ENCODE measurements around the gene AZU1.
"Not testable (repeated sequence)": the region's sequence is repeated elsewhere in the genome, so short reads cannot be mapped to it uniquely, and the experiment has no call there.

The AZU1 gene

GRCh38 chr19:810883-811489 lies 16.7 kb upstream of the AZU1 start:
- no peak for DNase-seq (ENCODE audit: low spot score)

DNA sequence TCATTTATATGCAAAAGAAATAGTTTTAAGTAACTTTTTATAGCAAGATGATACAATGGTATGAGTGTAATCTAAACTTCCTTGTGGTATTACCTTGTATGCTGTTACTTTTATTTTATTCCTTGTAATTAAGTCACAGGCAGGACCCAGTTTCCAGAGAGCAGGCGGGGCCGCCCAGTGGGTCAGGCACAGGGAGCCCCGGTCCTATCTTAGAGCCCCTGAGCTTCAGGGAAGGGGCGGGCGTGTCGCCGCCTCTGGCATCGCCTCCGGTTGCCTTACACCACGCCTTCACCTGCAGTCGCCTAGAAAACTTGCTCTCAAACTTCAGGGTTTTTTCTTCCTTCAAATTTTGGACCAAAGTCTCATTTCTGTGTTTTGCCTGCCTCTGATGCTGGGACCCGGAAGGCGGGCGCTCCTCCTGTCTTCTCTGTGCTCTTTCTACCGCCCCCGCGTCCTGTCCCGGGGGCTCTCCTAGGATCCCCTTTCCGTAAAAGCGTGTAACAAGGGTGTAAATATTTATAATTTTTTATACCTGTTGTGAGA lies 16.1 kb upstream of the AZU1 start:
- no peak for DNase-seq (ENCODE audit: low spot score)

DNA sequence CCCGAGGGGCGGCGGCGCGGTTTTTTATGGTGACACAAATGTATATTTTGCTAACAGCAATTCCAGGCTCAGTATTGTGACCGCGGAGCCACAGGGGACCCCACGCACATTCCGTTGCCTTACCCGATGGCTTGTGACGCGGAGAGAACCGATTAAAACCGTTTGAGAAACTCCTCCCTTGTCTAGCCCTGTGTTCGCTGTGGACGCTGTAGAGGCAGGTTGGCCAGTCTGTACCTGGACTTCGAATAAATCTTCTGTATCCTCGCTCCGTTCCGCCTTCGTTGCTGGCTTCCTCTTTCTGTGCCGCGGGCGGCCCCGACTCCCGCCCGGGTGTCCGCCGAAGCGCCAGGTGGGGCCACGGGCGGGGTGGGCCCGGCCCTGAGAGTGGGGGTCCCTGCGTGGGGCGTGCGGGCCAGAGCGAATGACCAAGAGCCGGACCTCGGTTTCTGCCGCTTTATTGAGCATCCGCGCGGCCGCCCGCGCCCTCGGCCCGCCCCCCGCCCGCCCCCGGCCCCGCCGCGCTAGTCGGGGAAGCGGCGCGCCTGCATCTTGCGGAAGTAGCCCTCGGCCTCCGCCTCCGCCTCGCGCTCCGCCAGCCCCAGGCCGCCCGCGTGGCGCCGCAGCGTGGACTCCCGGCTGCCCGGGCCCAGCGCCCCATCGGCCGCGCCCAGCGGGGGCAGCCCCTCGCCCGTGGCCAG lies 15.4 kb upstream of the AZU1 start:
- DNase-seq (ENCODE audit: low spot score), result no peak

GRCh38 chr19:812747-813218 lies 14.9 kb upstream of the AZU1 start:
- DNase-seq (ENCODE audit: low spot score), result no peak

- no peak for DNase-seq (ENCODE audit: low spot score)
Observed at GRCh38 chr19:813219-814151, 14.2 kb upstream of the AZU1 start.

DNA sequence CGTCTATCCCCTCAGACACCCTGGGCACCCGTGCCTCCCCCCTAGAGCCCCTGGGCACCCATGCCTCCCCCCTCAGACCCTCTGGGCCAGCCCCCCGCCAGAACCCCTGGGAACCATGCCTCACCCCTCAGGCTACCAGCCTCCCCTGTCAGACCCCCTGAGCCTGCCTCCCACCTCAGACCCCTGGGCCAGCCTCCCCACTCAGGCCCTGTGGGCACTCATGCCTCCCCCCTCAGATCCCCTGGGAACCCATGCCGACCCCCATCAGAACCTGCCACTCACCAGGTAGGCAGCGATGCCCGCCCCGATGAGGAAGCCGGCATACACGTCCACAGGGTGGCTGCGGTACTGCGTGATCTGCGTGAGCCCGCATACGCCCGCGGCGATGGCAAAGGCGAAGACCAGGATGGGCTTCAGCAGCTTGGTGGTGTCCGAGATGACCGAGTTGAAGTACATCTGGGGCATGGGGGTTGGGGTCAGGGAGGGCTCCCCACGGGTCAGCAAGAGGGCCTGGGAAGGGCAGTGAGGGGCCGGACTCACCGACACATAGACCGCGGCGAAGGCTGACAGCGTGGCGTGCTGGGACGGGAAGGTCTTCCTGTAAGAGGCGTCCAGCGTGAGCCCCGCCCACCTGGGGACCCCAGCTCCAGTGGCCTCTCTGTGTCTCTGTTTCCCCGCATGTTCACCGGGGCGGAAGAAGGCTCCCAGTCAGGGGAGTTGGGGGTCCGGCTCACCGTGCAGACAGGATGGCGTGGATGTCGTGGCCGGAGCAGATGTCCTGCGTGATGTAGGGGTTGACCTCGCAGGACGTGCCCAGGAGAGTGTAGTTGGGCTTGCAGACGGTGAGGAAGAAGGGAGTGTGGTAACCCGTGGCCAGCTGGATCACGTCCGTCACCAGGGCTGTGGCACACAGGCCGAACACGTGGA lies 13.2 kb upstream of the AZU1 start:
- DNase-seq (ENCODE audit: low spot score), result no peak

GRCh38 chr19:815079-815774 lies 12.4 kb upstream of the AZU1 start:
- DNase-seq (ENCODE audit: low spot score), result no peak

DNA sequence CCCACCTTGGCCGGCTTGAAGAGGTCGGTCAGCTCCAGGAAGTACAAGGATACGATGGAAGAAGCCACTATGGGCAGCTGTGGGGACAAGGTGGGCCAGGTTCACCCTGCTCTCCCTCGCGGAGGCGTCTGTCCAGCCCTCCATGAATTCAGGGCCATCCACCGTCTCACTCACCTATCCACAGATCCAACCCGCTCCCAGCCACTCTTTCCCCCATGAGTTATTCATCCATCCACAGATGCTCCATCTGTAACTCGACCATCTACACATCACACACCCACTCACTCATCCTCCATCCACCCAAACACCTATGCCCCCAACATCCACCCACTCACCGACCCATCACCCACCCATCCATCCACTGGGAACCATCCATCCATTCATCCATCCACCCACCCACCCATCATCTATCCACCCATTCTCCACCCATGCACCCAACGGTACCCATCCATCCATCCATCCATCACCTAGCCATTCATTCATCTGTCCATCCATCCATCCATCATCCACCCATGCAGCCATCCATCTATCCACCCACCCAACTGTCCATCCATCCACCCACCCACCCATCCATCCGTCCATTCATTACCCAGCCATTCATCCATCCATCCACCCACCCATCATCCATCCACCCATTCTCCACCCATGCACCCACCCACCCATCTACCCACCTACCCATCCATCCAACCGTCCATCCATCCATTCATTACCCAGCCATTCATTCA lies 11.7 kb upstream of the AZU1 start:
- DNase-seq (ENCODE audit: low spot score), result no peak

DNA sequence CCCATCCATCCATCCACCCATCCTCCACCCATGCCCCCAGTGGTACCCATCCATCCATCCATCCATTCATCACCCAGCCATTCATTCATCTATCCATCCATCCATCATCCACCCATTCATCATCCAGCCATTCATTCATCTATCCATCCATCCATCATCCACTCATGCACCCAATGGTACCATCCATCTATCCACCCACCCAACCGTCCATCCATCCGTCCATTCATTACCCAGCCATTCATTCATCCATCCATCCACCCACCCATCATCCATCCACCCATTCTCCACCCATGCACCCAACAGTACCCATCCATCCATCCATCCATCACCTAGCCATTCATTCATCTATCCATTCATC lies 11.2 kb upstream of the AZU1 start:
- DNase-seq (ENCODE audit: low spot score), result no peak

- not testable (repeated sequence) for DNase-seq (ENCODE audit: low spot score)
Observed at GRCh38 chr19:820212-820611, 7.4 kb upstream of the AZU1 start.

DNA sequence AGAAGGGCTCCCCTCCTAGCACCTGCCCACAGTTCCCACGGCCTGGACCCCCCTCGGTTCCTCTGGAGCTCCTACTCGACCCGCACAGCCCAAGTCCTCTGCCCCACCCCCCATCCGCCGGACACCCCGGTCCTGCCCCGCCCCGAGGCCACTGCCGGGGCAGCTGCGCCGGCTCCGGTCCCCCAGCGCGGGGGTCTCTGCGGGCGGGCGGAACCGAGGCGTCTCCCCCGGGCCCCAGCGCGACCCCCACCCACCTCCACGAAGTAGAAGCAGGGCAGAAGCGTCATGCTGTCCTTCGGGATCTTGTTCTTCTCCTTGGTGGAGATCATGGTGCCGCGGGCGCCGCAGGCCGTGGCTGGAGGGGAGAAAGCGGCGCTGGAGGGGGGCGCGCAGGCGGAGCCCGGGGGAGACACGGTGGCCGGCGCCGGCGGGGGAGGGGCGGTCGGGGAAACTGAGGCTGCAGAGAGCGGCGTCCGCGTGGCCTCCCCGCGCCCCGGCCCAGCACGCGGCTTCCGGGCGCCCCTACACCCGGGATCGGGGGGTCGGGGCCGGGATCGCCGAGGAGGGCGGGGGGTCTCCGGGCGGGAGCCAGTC lies 6.3 kb upstream of the AZU1 start:
- no peak for DNase-seq (ENCODE audit: low spot score)

DNA sequence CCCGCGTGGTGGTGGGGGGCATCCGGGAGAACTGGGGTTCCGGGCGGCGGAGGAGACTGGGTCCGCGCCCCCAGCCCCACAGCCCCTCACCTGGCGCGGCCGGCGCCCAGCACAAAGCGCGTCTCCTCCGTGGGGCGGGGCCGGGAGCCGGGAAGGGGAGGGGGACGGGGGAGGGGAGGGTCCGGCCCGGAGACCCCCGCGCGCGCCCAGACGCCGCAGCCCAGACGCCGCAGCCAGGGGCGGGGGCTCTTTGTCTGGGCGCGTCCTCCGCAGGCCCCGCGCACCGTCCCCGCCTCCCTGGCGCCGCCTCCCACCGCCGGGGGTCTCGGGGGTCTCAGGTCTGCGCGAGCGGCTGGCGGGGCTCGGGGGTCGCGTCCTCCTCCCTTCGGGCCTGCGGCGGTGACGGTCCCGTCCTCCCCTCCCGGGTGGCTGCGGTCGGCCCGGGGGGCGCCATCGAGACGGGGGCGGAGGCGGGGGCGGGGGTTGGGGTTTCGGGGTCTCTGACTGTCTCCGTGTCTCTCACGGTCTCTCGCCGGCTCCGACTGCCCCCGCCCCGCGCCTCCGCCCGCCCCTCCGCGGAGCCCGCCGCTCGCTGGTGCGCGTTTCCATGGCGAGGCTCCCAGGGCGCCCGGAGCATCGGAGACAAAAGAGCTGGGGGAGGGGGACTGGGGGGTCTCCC lies 5.7 kb upstream of the AZU1 start, which contains the start of gene PLPPR3:
Gene PLPPR3, minus strand, starts transcription at position 131 of the 679 bp plus-strand sequence. CDS start 396 bp downstream, outside the sequence.
- no peak for DNase-seq (ENCODE audit: low spot score)

DNA sequence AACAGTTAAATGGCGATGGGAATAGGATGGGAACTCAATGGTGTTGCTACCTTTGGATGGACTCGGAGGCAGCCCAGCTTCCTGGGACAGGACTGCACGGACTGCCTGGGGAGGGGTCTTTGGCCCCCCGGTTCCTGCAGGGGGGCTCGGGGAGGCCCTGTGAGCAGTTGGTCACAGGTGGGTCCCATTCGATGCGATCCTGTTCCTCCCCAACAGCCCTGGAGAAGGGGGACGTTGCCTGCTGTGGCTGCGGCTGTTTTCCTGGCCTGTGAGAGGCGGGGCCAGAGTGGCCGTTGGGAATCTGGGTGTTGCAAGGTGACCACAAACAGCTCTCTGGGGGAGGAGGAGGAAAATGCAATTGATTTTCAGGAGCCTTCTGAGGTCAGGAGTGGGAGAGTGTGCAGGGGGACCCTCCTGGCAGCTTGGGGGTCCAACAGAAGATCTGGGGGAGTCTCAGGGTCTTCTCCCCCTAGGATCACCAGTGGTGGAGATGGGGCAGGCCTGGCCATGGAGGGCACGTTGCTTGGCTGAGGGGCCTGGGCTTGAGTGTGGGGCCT lies 4.0 kb upstream of the AZU1 start:
- no peak for DNase-seq (ENCODE audit: low spot score)

GRCh38 chr19:824885-825284 lies 2.8 kb upstream of the AZU1 start:
- DNase-seq (ENCODE audit: low spot score), result no peak

- DNase-seq (ENCODE audit: low spot score), result no peak
Observed at GRCh38 chr19:825897-826644, 1.6 kb upstream of the AZU1 start.

GRCh38 chr19:827314-827709 lies 325 bp upstream of the AZU1 start:
- DNase-seq (ENCODE audit: low spot score), result no peak

GRCh38 chr19:829129-829758 lies 1.6 kb downstream of the AZU1 start:
- DNase-seq (ENCODE audit: low spot score), result no peak
